ENCODE results near the gene CLASRP.

CLASRP gene

DNA sequence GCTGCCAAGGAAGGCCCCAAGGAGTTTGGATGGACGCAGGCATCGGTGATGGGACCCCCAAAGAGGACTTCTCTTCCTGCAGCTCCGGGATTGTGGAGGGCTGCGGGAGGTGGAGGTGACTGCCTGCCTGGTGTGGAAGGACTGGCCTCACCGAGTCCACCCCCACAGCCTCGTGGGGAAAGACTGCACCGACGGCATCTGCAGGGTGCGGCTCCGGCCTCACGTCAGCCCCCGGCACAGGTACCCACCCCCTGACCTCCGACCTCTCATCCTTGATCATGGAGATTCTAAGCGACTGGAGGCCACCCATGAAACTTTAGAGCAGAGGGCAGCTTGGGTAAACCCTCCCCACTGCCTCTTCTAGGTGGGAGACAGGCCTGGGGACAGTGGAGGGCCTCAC lies 16.9 kb upstream of the CLASRP start:
- DNase-seq: no peak

GRCh38 chr19:45023048-45023447 lies 15.8 kb upstream of the CLASRP start:
- DNase-seq: no peak

GRCh38 chr19:45025264-45025663 lies 13.6 kb upstream of the CLASRP start:
- no peak for DNase-seq

DNA sequence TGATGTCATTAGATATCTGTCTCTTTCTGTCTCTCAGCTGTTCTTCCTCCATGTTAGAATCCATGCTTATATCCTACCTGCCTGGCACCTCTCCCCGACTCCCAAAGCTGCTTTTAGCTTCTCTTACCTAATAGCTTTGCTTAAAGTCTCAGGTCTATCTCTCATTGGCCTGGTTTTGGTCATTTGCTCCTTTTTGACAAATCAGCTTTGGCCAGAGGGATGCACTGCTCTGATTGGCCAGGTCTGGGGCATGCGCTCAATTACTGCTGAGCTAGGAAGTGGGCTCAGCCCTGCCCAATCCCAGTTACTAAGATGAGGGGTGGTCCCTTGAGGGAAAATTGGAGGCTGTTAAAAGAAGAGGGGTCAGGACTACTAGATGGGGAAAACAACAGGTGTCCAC lies 11.5 kb upstream of the CLASRP start:
- no peak for DNase-seq

DNA sequence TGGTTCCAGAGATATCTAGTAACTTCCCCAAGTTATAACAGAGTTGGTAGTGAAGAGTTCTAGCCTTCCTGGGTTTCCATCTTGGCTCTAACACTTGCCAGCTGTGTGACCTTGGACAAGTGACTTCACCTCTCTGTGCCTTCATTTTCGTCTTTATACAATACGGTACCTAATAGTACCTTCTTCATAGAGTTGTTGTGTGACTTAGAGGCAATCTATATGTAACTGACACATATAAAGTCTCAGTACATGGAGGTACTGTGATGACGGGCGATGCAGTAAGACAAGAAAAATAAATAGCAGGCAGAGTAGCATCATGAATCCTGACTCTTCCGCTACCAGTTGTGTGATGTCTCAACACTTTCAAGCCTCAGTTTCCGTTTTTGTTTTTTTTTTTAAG lies 8.0 kb upstream of the CLASRP start:
- no peak for DNase-seq

GRCh38 chr19:45032421-45032820 lies 6.4 kb upstream of the CLASRP start:
- DNase-seq: no peak

DNA sequence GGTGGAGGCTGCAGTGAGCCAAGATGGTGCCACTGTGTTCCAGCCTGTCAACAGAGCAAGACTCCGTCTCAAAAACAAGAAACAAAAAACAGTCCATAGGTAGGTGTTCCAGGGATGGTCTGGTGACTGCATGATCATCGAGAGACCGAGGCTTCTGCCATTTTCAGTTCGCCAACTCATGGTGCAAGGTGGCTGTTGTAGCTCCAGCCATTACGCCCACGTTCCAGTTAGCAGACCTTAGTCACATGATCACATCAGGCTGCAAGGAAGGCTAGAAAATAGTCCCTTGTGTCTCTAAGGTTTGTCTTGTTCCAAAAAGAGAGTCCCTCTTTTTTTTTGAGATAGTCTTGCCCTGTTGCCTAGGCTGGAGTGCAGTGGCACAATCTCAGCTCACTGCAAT lies 3.1 kb upstream of the CLASRP start:
- DNase-seq: no peak

DNA sequence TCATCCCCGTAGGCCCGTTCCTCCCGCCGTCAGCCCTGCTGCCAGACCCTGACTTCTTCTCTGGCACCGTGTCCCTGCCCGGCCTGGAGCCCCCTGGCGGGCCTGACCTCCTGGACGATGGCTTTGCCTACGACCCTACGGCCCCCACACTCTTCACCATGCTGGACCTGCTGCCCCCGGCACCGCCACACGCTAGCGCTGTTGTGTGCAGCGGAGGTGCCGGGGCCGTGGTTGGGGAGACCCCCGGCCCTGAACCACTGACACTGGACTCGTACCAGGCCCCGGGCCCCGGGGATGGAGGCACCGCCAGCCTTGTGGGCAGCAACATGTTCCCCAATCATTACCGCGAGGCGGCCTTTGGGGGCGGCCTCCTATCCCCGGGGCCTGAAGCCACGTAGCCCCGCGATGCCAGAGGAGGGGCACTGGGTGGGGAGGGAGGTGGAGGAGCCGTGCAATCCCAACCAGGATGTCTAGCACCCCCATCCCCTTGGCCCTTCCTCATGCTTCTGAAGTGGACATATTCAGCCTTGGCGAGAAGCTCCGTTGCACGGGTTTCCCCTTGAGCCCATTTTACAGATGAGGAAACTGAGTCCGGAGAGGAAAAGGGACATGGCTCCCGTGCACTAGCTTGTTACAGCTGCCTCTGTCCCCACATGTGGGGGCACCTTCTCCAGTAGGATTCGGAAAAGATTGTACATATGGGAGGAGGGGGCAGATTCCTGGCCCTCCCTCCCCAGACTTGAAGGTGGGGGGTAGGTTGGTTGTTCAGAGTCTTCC lies 1.3 kb upstream of the CLASRP start:
- no peak for DNase-seq

- DNase-seq: no peak
These were observed 1.4 kb downstream of the CLASRP start for GRCh38 chr19:45040059-45040771.

GRCh38 chr19:45041125-45041524 lies 2.3 kb downstream of the CLASRP start:
- DNase-seq: no peak

GRCh38 chr19:45045671-45046353 lies 7.0 kb downstream of the CLASRP start:
- DNase-seq: no peak

- DNase-seq: no peak
These were observed 7.5 kb downstream of the CLASRP start for GRCh38 chr19:45046355-45046754.

- no peak for DNase-seq
These were observed 8.4 kb downstream of the CLASRP start for GRCh38 chr19:45047188-45047797.

DNA sequence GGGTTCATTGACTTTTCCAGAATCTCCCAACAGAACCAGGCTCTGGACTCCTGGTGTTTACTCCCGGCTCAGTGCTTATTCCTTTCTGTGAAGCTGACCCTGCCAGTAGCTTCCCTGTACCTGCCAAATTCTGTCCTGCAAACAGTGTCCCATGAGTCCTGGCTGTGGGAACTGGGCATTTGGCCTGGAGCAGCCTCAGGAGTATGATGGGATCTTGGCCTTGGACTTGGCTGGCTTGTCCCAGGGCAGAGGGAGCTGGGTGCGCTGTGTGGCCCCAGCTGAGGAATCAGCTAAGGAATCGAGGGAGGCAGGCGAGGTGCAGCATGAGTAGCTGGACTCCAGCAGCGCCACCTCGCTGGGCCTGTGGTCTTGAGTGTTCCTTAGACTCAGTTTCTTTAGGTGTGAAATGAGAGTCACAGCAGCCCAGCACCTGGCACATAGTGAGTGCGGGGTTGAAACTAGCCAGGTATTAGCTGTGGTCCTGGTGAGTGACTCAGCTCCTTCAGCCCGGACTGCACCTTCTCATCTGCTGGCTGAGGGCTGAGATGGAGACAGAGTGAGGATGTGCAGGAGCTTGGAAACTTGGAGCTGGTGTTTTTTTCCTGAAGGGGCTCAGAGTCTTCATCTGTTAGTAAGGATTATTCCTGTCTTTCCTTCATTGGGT lies 10.4 kb downstream of the CLASRP start:
- DNase-seq: no peak

- no peak for DNase-seq
These were observed 11.2 kb downstream of the CLASRP start for GRCh38 chr19:45050036-45050435.

- no peak for DNase-seq
These were observed 13.2 kb downstream of the CLASRP start for GRCh38 chr19:45051929-45052579.

GRCh38 chr19:45056831-45057230 lies 18.0 kb downstream of the CLASRP start:
- no peak for DNase-seq

DNA sequence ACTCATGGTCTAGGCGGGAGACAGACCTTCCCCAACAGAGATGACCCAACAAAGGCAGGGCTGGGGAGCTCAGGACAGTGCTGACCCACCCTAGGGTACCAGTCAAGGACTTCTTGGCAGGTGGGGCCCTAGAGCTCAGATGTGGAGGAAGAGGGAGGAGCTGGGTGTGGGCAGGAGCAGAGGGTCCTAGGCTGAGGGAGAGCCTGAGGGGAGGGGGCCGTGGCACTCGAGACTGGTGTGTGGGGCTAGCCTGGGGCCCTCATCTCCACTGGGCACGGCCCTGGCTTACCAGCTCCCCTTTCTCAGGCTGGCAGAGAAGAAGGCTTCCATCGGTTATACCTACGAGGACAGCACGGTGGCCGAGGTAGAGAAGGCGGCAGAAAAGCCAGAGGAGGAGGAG lies 18.6 kb downstream of the CLASRP start:
- DNase-seq: no peak

DNA sequence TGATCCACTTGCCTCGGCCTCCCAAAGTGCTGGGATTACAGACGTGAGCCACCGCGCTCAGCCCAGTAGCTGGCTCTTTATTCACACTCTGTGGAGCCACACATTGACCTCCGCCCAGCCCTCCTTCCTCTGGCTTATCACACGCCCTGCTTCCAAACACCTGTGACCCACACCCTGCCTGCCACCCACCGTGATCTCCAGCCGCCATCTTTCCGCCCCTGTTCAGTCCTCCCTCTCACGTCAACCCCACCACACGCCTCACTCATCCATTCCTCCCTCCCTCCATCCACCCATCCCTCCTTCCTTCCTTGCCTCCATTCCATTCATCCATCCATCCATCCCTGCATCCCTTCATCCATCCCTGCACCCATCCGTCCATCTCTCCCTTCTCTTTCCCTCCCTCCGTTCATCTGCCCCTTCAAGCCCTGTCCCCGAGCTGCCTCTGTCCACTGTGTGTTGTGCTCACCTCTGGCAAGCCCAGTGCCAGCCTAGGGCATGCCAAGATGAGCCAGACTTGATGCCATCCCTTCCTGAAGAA lies 19.8 kb downstream of the CLASRP start:
- DNase-seq: no peak

DNA sequence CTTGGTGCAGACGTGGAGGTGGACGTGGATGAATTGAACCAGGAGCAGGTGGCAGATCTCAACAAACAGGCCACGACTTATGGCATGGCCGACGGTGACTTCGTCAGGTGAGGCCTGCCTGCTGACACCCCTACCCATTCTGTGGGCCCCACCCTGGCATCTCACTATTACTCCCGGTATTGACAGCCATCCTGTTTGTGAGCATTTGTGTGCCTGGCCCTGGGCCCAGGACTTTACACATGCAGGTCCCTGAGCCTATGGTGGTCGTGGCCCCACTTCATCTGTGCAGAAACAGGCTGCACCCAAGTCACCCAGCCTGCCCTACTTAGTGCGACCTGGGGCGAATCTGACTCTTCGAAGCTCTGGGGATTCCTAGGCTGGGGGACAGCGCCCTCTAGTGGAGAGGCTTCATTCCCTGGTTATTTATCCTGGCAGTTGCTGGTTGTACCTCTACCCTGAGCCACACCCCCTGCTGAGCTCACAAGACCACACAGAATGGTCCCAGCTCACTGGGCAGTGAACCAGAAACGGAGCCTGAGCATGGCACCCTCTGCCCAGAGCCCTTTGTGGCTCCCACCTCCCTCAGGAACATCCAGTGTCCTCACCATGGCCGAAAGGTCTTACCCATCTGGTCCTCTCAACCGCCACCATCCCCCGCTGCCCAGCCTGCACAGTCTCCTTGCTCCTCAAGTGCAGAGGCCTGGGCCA lies 20.6 kb downstream of the CLASRP start:
- peak; percentile 71 for DNase-seq

DNA sequence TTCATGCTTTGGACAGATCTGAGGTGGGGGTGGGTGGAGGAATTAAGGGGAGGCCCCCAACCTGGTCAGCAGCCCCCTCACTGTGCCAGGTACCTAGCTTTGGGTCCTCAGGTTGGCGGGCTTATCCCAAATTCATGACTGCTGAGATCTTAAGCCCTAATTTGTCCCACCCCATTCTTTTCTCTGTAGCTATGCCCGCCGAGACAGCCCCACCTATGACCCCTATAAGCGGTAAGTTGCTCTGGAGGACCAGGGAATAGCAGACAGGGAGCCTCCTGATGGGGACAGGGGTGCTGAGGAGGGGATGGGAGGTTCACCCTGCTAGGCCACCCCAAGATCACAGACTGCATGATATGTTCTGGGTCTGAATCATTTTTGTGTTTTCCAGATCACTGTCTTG lies 23.1 kb downstream of the CLASRP start:
- no peak for DNase-seq
